Measurements from ENCODE around the gene ZNF385C. TPM values are rescaled to one million over a fixed set of nuclear protein-coding genes. Genes with fewer than 3 reads are reported as not detected.
A peak's percentile ranks its signal among the peaks of the same experiment; 100 is the strongest.

The ZNF385C gene
- polyA plus RNA-seq, 3 donors from 2014 or later, result 0.44 TPM; not detected in 2

- no peaks in the 10 kb centered on the region for H3K36me3 Mint-ChIP-seq
- H3K4me3 Mint-ChIP-seq, result no peak overlapping the region
Measured at GRCh38 chr17:42053731-42054500, 44.4 kb downstream of the ZNF385C start.

GRCh38 chr17:42052346-42052877 is 45.9 kb downstream of the ZNF385C start:
- peak overlapping the region in 1 of 5 donors; percentile 55 for H3K4me3 Mint-ChIP-seq
- peaks cover 0 to 7% of the 10 kb centered on the region in 2 donors for H3K4me1 Mint-ChIP-seq
- H3K27ac Mint-ChIP-seq, result no peak overlapping the region
- DNase-seq, result no peak
- H3K27me3 Mint-ChIP-seq (ENCODE audit: low read depth in 3 of 3), result peaks cover 8 to 11% (median 8%) of the 10 kb centered on the region in 3 donors
- H3K9me3 Mint-ChIP-seq, result no peaks in the 10 kb centered on the region
- no peaks in the 10 kb centered on the region for H3K36me3 Mint-ChIP-seq

More at GRCh38 chr17:42053731-42054500, 44.4 kb downstream of the ZNF385C start:
- peaks cover 0 to 7% of the 10 kb centered on the region in 2 donors for H3K4me1 Mint-ChIP-seq
- H3K9me3 Mint-ChIP-seq, result no peaks in the 10 kb centered on the region
- H3K27me3 Mint-ChIP-seq (ENCODE audit: low read depth in 3 of 3), result peaks cover 6 to 8% (median 7%) of the 10 kb centered on the region in 3 donors
- no peak for DNase-seq
- H3K27ac Mint-ChIP-seq, result no peak overlapping the region

- Mint-ChIP-seq H3K27ac (no peak overlapping the region), H3K36me3 (no peaks in the 10 kb centered on the region), H3K9me3 (no peaks in the 10 kb centered on the region), H3K4me1 (peaks cover 0 to 7% of the 10 kb centered on the region in 2 donors), H3K4me3 (peak overlapping the region; percentile 55 to 85 (median 76)), H3K27me3 (ENCODE audit: low read depth in 3 of 3) (peaks cover 8 to 11% (median 8%) of the 10 kb centered on the region in 3 donors)
- no peak for DNase-seq
Measured at GRCh38 chr17:42051645-42052044, 46.6 kb downstream of the ZNF385C start.

- no peak for DNase-seq
- Mint-ChIP-seq H3K27me3 (ENCODE audit: low read depth in 3 of 3) (peaks cover 8 to 11% (median 8%) of the 10 kb centered on the region in 3 donors), H3K9me3 (no peaks in the 10 kb centered on the region), H3K27ac (peak overlapping the region in 1 of 6 donors; percentile 81), H3K4me1 (peaks cover 0 to 7% of the 10 kb centered on the region in 2 donors), H3K36me3 (no peaks in the 10 kb centered on the region), H3K4me3 (peak overlapping the region; percentile 73 to 85 (median 85))
Measured at GRCh38 chr17:42051013-42051400, 47.3 kb downstream of the ZNF385C start.

GRCh38 chr17:42050393-42051012 is 47.8 kb downstream of the ZNF385C start, which contains the start of gene C17orf113:
TSS of gene C17orf113 (minus strand) at chr17:42050601. CDS start at chr17:42043376, 7,225 bp downstream.
- peak within 1 kb of the TSS in 2 of 6 donors; percentile 45 to 81 for H3K27ac Mint-ChIP-seq
- DNase-seq, result peak; percentile 28 to 40 (median 36)
- peaks cover 0 to 7% of the 10 kb centered on the region in 2 donors for H3K4me1 Mint-ChIP-seq
- H3K4me3 Mint-ChIP-seq, result peak within 1 kb of the TSS; percentile 81 to 86 (median 85)
- H3K9me3 Mint-ChIP-seq, result no peaks in the 10 kb centered on the region
- no peaks in the 10 kb centered on the region for H3K36me3 Mint-ChIP-seq
- peaks cover 8 to 11% (median 8%) of the 10 kb centered on the region in 3 donors for H3K27me3 Mint-ChIP-seq (ENCODE audit: low read depth in 3 of 3)

- DNase-seq, result no peak
- Mint-ChIP-seq H3K9me3 (no peaks in the 10 kb centered on the region), H3K4me1 (peaks cover 0 to 7% of the 10 kb centered on the region in 2 donors), H3K27me3 (ENCODE audit: low read depth in 3 of 3) (peaks cover 8 to 9% (median 8%) of the 10 kb centered on the region in 3 donors), H3K4me3 (peak overlapping the region; percentile 79 to 86 (median 81)), H3K36me3 (no peaks in the 10 kb centered on the region), H3K27ac (peak overlapping the region in 1 of 6 donors; percentile 45)
Measured at GRCh38 chr17:42049834-42050392, 48.4 kb downstream of the ZNF385C start.

- Mint-ChIP-seq H3K9me3 (no peaks in the 10 kb centered on the region), H3K4me3 (no peak overlapping the region), H3K36me3 (no peaks in the 10 kb centered on the region), H3K4me1 (peaks cover 0 to 7% of the 10 kb centered on the region in 2 donors), H3K27me3 (ENCODE audit: low read depth in 3 of 3) (peaks cover 4 to 9% (median 8%) of the 10 kb centered on the region in 3 donors), H3K27ac (no peak overlapping the region)
- no peak for DNase-seq
Measured at GRCh38 chr17:42047343-42047742, 50.9 kb downstream of the ZNF385C start.

GRCh38 chr17:42045719-42046118 is 52.6 kb downstream of the ZNF385C start:
- Mint-ChIP-seq H3K4me3 (no peak overlapping the region), H3K9me3 (no peaks in the 10 kb centered on the region), H3K4me1 (peaks cover 0 to 3% of the 10 kb centered on the region in 2 donors), H3K27ac (no peak overlapping the region), H3K27me3 (ENCODE audit: low read depth in 3 of 3) (peaks cover 2 to 9% (median 3%) of the 10 kb centered on the region in 3 donors), H3K36me3 (no peaks in the 10 kb centered on the region)
- DNase-seq, result no peak

- no peaks in the 10 kb centered on the region for H3K9me3 Mint-ChIP-seq
- no peaks in the 10 kb centered on the region for H3K4me1 Mint-ChIP-seq
- H3K27ac Mint-ChIP-seq, result no peak overlapping the region
- H3K27me3 Mint-ChIP-seq (ENCODE audit: low read depth in 3 of 3), result no peaks in the 10 kb centered on the region
- no peak for DNase-seq
- no peaks in the 10 kb centered on the region for H3K36me3 Mint-ChIP-seq
- no peak overlapping the region for H3K4me3 Mint-ChIP-seq
Measured at GRCh38 chr17:42042598-42043319, 55.5 kb downstream of the ZNF385C start.

- Mint-ChIP-seq H3K36me3 (no peaks in the 10 kb centered on the region), H3K27ac (no peak overlapping the region), H3K27me3 (ENCODE audit: low read depth in 3 of 3) (peaks cover 0 to 3% (median 0%) of the 10 kb centered on the region in 3 donors), H3K9me3 (no peaks in the 10 kb centered on the region), H3K4me1 (no peaks in the 10 kb centered on the region), H3K4me3 (no peak overlapping the region)
- no peak for DNase-seq
Measured at GRCh38 chr17:42041619-42042018, 56.7 kb downstream of the ZNF385C start.

- Mint-ChIP-seq H3K27me3 (ENCODE audit: low read depth in 3 of 3) (peaks cover 0 to 3% (median 0%) of the 10 kb centered on the region in 3 donors), H3K36me3 (no peaks in the 10 kb centered on the region)
Measured at GRCh38 chr17:42040818-42041217, 57.5 kb downstream of the ZNF385C start.

GRCh38 chr17:42039794-42040763 is 58.2 kb downstream of the ZNF385C start:
- Mint-ChIP-seq H3K4me1 (no peaks in the 10 kb centered on the region), H3K27me3 (ENCODE audit: low read depth in 3 of 3) (peaks cover 0 to 3% (median 0%) of the 10 kb centered on the region in 3 donors), H3K36me3 (no peaks in the 10 kb centered on the region), H3K9me3 (no peaks in the 10 kb centered on the region), H3K4me3 (no peak overlapping the region), H3K27ac (no peak overlapping the region)
- no peak for DNase-seq

More at GRCh38 chr17:42040818-42041217, 57.5 kb downstream of the ZNF385C start:
- Mint-ChIP-seq H3K4me1 (no peaks in the 10 kb centered on the region), H3K4me3 (no peak overlapping the region), H3K9me3 (no peaks in the 10 kb centered on the region), H3K27ac (no peak overlapping the region)
- DNase-seq, result no peak

All from immature natural killer cell (primary cell).